Hematopoietic multipotent progenitor cell treated with erythropoietin and hydrocortisone succinate and interleukin-3 and kit ligand, for 8 days (in vitro differentiated cells): ENCODE measurements around the gene WFIKKN1.
A peak's percentile ranks its signal among the peaks of the same experiment; 100 is the strongest.

Experiments
- DNase-seq: peaks from one replicate; pipeline ENCODE4 v3.0.0-alpha.2; 2015

WFIKKN1 gene

DNA sequence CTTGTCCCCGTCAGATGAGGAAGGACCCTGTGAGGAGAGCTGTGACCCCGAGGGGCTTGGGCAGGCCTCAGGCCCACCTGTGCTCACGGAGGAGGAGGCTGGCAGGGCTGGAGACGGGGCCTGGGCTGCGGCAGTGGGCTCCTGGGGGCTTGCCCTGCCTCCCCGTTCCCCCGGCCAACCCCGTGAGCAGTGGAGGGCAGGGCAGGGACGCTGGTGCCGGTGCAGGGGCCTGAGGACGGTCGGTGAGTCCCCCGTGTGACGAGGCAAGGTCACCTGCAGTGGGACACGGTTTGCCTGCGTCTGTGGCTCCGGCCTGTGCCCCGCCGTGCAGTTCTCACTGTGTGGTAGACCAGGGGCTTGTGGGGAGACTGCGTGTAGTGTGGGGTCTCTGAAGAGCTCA, 28.8 kb downstream of the WFIKKN1 start:
- no peak for DNase-seq

DNA sequence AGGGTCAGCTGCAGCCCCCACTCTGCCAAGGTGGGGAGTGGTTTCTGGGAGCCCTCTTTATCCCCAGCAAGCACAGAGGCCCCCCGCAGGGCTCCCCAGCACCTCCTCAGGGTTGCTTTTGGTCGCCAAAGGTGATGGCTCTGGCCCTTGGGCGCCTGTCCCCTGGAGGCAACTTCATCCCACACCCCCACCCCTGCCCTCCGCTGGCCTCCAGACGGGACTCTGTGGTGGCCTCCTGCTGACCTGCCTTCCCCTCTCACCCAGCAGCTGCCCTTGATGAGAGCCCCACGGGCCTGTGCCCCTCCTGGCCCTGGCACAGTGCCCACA, 29.3 kb downstream of the WFIKKN1 start:
- DNase-seq = no peak

DNA sequence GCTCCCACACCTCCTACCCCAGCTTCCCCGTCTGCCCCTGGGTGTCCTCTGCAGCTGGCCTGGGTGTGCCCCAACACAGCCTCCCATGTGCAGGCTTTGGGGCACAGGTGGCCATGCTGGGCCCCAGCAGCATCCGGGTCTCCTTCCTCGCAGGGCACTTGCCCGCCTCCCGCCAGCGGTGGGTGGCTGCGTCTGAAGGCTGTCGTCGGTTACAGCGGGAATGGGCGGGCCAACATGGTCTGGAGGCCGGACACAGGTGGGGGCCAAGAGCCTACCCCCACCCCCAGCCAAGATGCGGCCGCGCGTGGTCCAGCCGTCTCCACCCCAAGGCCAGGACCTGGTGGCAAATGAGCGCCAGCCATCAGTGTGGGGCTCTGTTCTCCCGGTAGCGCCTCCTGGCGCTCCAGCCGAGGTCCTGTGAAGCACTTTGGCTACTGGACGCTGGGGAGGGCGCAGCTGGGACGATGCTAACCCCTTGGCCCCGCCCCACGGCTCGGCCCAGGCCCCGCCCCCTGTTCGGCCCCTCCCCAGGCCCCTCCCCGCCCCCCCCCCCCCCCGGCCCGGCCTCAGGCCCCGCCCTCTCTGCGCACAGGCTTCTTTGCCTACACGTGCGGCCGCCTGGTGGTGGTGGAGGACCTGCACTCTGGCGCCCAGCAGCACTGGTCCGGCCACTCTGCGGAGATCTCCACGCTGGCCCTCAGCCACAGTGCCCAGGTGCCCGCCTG, 29.8 kb downstream of the WFIKKN1 start:
- peak; percentile 92 for DNase-seq

- DNase-seq = no peak
Measured at GRCh38 chr16:661184-661821, 30.5 kb downstream of the WFIKKN1 start.

DNA sequence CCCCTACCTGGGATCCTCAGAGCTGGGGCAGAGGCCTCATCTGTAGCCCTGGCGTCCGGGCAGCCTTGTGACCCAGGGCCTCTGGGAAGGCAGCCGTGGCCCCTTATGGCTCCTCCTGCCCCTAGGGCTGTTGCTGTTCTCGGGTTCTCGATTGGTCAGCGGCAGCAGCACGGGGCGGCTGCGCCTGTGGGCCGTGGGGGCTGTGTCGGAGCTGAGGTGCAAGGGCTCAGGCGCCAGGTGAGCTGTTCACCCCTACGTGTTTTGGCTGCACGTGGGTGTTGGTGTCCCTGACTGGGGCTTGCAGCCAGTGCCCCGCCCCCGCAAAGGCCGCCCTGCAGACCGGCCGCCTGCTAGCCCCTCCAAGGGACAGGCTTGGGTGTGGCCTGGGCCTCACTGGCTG, 31.3 kb downstream of the WFIKKN1 start:
- no peak for DNase-seq

- DNase-seq = no peak
Measured at GRCh38 chr16:662597-662996, 31.8 kb downstream of the WFIKKN1 start.

DNA sequence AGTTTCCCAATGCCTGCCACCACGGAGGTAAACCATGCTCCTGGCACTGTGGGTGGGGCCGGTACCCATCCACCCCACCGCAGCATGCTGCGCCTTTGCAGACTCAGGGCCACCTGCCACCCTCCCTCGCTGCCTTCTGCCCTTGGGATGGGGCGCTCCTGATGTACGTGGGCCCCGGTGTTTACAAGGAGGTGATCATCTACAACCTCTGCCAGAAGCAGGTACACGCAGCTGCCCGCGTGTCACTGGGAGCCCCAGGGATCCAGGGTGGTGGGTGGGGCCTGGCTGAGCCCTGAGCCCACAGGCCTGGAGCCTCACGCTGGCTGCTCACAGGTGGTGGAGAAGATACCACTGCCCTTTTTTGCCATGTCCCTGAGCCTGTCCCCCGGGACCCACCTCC, 35.8 kb downstream of the WFIKKN1 start:
- no peak for DNase-seq

GRCh38 chr16:667113-667779, 36.5 kb downstream of the WFIKKN1 start:
- no peak for DNase-seq

DNA sequence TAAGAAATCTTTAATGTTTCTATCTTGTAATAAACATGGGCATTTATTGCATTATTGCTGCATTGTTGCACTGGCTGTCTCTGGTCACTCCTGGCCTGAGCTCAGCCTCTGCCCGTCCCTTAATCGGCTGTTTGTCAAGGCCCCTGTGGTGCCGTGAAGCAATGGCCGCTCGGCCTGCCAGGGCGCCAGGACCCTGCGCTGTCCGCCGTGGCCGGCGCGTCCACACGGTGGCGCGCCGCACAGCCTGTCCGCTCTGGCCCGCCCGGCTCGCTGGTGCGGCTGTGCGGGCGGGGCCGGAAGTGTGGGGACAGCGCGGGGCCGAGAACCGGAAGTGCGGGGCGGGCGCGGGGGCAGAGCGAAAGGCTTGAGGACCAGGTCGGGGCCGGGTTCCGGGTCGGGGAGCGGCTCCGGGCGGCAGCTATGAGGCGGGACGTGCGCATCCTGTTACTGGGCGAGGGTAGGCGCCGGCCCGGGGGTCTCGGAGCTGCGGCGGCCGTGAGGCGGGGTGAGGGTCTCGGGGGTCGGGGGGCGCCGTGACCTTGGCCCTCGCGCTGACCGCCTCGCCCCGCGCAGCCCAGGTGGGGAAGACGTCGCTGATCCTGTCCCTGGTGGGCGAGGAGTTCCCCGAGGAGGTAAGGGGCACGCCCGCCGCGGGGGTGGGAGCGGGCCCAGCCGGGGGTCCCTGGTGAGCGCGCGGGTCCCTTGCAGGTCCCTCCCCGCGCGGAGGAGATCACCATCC, 37.2 kb downstream of the WFIKKN1 start, which contains the start of gene RHOT2:
Gene RHOT2 (plus strand): TSS at position 353 of the 739 bp plus-strand sequence. CDS start 68 bp downstream, at position 421.
- DNase-seq = peak; percentile 91

DNA sequence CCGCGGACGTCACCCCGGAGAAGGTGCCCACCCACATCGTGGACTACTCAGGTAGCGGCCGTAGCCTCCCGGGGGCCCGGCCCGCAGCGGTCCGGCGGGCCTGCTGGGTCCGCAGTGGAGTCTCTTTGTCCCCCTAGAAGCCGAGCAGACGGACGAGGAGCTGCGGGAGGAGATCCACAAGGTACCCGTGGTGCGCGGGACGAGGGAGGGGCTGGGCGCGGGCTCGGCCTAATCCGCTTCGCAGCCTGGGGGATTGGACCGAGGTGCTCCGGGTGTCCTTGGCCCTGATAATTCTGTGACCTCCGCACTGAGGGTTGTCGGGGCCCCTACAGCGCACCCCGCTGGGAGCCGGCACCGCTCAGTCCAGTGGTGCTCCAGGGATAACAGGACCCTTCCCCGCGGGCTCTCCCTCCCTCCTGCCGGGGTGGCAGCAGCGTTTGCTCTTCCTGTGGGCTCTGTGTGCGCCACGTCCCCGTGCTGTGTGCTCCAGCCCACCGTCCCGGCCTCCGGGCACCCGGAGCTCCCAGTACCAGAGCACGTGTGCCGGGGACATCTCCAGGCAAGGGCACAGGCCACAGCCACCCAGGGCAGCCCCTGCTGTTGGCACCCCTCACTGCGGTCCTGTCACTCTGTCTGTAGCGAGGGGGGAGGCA, 37.9 kb downstream of the WFIKKN1 start:
- no peak for DNase-seq

DNA sequence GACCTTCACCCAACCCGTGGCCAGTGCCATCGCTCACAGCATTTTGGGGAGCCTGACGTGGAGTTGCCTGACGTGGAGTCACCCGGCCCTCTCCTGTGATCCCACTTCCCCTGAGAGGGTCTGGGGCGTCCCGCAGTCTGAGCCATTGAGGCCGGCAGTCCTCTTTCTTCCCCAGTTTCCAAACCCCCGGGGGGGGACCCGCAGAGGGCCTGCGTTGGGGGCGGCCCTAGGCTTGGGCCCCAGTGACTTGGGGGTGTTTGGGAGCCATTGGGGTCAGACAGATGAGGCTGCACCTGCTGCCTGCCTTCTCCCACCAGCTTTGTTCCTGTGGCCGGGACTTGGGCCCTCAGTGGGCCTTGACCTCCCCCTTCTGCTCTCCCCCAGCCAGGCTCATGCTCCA, 38.9 kb downstream of the WFIKKN1 start:
- DNase-seq = no peak

GRCh38 chr16:670485-671352, 39.9 kb downstream of the WFIKKN1 start:
- DNase-seq = no peak

DNA sequence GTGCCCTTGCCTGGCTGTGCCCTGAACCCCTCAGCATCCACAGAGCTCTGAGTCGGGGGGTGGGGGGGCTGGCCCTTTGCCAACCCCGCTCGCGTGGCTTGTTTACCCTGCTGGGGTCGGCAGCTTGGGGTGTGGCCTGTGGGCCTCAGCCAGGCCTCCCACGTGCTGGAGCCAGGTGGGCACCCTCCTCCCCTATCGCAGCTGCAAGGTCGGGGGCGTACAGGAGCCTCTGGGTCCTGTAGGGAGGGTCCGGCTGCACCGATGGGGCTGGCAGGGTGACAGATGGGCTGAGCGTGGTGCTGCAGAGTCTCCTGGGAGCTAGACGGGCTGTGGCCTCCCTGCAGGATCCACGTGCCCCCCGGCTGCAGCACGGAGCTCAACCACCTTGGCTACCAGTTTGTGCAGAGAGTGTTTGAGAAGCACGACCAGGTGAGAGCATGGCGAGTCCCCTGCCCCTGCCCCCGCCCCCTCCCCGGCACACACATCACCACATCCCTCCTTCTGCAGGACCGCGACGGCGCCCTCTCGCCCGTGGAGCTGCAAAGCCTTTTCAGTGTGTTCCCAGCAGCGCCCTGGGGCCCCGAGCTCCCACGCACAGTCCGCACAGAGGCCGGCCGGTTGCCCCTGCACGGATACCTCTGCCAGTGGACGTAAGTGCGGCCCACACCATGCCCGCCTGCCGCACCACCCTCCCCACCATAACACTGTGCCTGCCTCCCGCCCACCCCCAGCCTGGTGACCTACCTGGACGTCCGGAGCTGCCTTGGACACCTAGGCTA, 40.8 kb downstream of the WFIKKN1 start:
- DNase-seq = no peak

- no peak for DNase-seq
Measured at GRCh38 chr16:672371-672770, 41.6 kb downstream of the WFIKKN1 start.

DNA sequence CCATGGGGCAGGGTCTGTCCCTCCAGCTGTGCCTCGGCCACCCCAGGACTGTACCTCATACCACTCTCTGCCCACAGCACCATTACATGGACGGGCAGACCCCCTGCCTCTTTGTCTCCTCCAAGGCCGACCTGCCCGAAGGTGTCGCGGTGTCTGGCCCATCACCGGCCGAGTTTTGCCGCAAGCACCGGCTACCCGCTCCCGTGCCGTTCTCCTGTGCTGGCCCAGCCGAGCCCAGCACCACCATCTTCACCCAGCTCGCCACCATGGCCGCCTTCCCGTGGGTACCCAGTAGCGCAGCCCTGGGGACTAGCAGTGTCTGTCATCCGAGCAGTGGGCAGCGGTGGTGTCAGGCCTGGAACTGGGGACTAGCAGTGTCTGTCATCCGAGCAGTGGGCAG, 42.1 kb downstream of the WFIKKN1 start:
- no peak for DNase-seq

- no peak for DNase-seq
Measured at GRCh38 chr16:673399-673991, 42.7 kb downstream of the WFIKKN1 start.

DNA sequence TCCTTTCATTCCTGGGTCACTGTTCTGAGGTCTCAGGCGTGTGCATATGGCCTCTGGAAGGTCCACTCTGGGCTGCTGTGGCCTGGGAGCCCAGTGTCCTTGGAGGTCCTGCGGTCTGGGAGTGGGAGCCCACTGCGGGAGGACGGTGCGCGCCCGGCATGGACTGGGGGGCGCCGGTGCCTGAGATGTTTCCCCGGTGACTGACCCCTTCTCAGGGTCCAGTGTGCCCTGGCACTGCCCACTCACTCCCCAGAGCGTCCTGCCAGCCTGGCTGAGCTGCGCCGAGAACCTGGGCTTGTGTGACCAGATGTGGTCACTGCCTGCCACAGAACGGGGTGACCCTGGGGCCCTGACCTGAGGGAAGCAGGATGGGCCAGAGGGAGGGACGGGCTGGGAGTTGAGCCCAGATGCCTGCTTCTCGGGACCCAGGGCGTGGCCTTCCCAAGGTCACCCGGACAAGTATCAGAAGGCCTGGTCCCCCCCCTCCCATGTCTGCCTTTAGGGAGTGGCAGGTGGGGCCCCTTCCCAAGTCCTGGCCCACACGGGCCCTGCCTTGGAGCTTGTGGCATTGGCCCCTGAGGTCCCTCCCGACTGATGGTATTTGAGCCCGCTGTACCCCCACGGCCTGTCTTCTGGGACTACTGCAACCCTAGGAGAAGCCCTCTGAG, 43.6 kb downstream of the WFIKKN1 start:
- no peak for DNase-seq

- peak; percentile 22 for DNase-seq
Measured at GRCh38 chr16:674968-675883, 44.4 kb downstream of the WFIKKN1 start, which contains the start of gene RHBDL1. Gene RHBDL1, plus strand, starts transcription at chr16:675671. Its CDS starts 120 bp downstream, at chr16:675791.
